ENCODE measurements around the gene HCN2.

HCN2 gene

DNA sequence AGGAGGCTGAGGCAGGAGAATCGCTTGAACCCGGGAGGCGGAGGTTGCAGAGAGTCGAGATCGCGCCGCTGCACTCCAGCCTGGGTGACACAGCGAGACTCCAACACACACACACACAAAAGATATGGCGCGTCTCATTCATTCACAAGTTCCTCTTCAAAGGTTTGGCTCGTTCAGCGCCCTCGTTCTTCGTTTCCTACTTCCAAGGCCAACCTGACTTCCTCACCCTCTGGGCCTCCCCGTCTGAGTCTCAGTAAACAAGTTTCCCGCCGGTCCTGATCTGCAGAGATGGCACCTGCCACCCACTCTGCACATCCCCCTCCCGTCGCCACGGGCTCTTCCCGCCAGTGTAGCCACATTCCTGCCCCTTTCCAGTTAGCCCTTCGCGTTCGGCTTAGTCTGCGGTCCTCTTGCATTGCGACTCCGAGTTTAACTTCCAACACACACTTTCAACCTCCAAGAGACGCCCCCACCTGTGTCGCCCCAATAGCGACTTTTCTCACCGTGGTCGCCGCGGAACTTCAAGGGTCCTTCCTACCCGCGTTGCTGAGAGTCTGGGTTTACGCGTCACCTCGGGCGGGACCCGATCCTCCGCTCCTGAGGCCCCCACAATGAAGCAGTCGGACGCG, 18.6 kb upstream of the HCN2 start (continued):
- TF ChIP-seq, protein P1, sequence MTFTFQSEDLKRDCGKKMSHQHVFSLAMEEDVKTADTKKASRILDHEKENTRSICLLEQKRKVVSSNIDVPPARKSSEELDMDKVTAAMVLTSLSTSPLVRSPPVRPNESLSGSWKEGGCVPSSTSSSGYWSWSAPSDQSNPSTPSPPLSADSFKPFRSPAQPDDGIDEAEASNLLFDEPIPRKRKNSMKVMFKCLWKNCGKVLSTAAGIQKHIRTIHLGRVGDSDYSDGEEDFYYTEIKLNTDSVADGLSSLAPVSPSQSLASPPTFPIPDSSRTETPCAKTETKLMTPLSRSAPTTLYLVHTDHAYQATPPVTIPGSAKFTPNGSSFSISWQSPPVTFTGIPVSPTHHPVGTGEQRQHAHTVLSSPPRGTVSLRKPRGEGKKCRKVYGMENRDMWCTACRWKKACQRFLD (tag by site-specific recombination; IDR thresholded peaks at IDR 0.05) = no peak
- TF ChIP-seq, protein P2, sequence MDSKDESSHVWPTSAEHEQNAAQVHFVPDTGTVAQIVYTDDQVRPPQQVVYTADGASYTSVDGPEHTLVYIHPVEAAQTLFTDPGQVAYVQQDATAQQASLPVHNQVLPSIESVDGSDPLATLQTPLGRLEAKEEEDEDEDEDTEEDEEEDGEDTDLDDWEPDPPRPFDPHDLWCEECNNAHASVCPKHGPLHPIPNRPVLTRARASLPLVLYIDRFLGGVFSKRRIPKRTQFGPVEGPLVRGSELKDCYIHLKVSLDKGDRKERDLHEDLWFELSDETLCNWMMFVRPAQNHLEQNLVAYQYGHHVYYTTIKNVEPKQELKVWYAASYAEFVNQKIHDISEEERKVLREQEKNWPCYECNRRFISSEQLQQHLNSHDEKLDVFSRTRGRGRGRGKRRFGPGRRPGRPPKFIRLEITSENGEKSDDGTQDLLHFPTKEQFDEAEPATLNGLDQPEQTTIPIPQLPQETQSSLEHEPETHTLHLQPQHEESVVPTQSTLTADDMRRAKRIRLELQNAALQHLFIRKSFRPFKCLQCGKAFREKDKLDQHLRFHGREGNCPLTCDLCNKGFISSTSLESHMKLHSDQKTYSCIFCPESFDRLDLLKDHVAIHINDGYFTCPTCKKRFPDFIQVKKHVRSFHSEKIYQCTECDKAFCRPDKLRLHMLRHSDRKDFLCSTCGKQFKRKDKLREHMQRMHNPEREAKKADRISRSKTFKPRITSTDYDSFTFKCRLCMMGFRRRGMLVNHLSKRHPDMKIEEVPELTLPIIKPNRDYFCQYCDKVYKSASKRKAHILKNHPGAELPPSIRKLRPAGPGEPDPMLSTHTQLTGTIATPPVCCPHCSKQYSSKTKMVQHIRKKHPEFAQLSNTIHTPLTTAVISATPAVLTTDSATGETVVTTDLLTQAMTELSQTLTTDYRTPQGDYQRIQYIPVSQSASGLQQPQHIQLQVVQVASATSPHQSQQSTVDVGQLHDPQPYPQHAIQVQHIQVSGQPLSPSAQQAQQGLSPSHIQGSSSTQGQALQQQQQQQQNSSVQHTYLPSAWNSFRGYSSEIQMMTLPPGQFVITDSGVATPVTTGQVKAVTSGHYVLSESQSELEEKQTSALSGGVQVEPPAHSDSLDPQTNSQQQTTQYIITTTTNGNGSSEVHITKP (tag by site-specific recombination; IDR thresholded peaks at IDR 0.05) = peak; percentile 73
- TF ChIP-seq ZNF169 (tag by site-specific recombination; IDR thresholded peaks at IDR 0.05) (no peak), IKZF3 (tag by site-specific recombination; IDR thresholded peaks at IDR 0.05) (0 out of 2 replicates have a peak, but pooled peaks have one; percentile 26), ZNF112 (tag by site-specific recombination; IDR thresholded peaks at IDR 0.05) (no peak), ZNF292 (tag by site-specific recombination; IDR thresholded peaks at IDR 0.05; ENCODE audit: borderline replicate concordance, low read depth) (no peak), ZNF416 (tag by site-specific recombination; IDR thresholded peaks at IDR 0.05) (no peak), HOXC10 (CRISPR knock-in tag; IDR thresholded peaks at IDR 0.05) (no peak), KLF1 (tag by site-specific recombination; IDR thresholded peaks at IDR 0.05) (peak; percentile 17; the same call in 1 of the 2 replicates), ZNF600 (tag by site-specific recombination; IDR thresholded peaks at IDR 0.05) (peak; percentile 94), ZSCAN23 (tag by site-specific recombination; IDR thresholded peaks at IDR 0.05) (no peak), SALL2 (tag by site-specific recombination; IDR thresholded peaks at IDR 0.05; ENCODE audit: borderline replicate concordance) (no peak), ZNF221 (tag by site-specific recombination; IDR thresholded peaks at IDR 0.05; ENCODE audit: borderline replicate concordance) (no peak), HOXD13 (CRISPR knock-in tag; IDR thresholded peaks at IDR 0.05; ENCODE audit: borderline replicate concordance) (no peak), ZNF433 (tag by site-specific recombination; IDR thresholded peaks at IDR 0.05; ENCODE audit: low read depth) (no peak), ZNF354C (tag by site-specific recombination; IDR thresholded peaks at IDR 0.05; ENCODE audit: borderline replicate concordance, low read depth) (no peak), ZNF266 (tag by site-specific recombination; IDR thresholded peaks at IDR 0.05; ENCODE audit: low read depth) (no peak), MZF1 (tag by site-specific recombination; IDR thresholded peaks at IDR 0.05; ENCODE audit: borderline replicate concordance) (no peak), ZNF629 (tag by site-specific recombination; IDR thresholded peaks at IDR 0.05) (peak; percentile 43), PRDM1 (tag by site-specific recombination; IDR thresholded peaks at IDR 0.05) (no peak), SCRT2 (tag by site-specific recombination; IDR thresholded peaks at IDR 0.05) (0 out of 2 replicates have a peak, but pooled peaks have one; percentile 43), ZNF843 (tag by site-specific recombination; IDR thresholded peaks at IDR 0.05) (0 out of 2 replicates have a peak, but pooled peaks have one; percentile 9)
- TF ChIP-seq, protein P3, sequence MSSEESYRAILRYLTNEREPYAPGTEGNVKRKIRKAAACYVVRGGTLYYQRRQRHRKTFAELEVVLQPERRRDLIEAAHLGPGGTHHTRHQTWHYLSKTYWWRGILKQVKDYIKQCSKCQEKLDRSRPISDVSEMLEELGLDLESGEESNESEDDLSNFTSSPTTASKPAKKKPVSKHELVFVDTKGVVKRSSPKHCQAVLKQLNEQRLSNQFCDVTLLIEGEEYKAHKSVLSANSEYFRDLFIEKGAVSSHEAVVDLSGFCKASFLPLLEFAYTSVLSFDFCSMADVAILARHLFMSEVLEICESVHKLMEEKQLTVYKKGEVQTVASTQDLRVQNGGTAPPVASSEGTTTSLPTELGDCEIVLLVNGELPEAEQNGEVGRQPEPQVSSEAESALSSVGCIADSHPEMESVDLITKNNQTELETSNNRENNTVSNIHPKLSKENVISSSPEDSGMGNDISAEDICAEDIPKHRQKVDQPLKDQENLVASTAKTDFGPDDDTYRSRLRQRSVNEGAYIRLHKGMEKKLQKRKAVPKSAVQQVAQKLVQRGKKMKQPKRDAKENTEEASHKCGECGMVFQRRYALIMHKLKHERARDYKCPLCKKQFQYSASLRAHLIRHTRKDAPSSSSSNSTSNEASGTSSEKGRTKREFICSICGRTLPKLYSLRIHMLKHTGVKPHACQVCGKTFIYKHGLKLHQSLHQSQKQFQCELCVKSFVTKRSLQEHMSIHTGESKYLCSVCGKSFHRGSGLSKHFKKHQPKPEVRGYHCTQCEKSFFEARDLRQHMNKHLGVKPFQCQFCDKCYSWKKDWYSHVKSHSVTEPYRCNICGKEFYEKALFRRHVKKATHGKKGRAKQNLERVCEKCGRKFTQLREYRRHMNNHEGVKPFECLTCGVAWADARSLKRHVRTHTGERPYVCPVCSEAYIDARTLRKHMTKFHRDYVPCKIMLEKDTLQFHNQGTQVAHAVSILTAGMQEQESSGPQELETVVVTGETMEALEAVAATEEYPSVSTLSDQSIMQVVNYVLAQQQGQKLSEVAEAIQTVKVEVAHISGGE (tag by site-specific recombination; conservative IDR thresholded peaks at IDR 0.05; ENCODE audit: low read depth) = 0 out of 2 replicates have a peak, but pooled peaks have one; percentile 14
- TF ChIP-seq, protein P4, sequence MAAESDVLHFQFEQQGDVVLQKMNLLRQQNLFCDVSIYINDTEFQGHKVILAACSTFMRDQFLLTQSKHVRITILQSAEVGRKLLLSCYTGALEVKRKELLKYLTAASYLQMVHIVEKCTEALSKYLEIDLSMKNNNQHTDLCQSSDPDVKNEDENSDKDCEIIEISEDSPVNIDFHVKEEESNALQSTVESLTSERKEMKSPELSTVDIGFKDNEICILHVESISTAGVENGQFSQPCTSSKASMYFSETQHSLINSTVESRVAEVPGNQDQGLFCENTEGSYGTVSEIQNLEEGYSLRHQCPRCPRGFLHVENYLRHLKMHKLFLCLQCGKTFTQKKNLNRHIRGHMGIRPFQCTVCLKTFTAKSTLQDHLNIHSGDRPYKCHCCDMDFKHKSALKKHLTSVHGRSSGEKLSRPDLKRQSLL (tag by site-specific recombination; IDR thresholded peaks at IDR 0.05) = no peak
- TF ChIP-seq, protein P5, sequence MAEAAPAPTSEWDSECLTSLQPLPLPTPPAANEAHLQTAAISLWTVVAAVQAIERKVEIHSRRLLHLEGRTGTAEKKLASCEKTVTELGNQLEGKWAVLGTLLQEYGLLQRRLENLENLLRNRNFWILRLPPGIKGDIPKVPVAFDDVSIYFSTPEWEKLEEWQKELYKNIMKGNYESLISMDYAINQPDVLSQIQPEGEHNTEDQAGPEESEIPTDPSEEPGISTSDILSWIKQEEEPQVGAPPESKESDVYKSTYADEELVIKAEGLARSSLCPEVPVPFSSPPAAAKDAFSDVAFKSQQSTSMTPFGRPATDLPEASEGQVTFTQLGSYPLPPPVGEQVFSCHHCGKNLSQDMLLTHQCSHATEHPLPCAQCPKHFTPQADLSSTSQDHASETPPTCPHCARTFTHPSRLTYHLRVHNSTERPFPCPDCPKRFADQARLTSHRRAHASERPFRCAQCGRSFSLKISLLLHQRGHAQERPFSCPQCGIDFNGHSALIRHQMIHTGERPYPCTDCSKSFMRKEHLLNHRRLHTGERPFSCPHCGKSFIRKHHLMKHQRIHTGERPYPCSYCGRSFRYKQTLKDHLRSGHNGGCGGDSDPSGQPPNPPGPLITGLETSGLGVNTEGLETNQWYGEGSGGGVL (tag by site-specific recombination; IDR thresholded peaks at IDR 0.05) = peak; percentile 40
- TF ChIP-seq, protein P6, sequence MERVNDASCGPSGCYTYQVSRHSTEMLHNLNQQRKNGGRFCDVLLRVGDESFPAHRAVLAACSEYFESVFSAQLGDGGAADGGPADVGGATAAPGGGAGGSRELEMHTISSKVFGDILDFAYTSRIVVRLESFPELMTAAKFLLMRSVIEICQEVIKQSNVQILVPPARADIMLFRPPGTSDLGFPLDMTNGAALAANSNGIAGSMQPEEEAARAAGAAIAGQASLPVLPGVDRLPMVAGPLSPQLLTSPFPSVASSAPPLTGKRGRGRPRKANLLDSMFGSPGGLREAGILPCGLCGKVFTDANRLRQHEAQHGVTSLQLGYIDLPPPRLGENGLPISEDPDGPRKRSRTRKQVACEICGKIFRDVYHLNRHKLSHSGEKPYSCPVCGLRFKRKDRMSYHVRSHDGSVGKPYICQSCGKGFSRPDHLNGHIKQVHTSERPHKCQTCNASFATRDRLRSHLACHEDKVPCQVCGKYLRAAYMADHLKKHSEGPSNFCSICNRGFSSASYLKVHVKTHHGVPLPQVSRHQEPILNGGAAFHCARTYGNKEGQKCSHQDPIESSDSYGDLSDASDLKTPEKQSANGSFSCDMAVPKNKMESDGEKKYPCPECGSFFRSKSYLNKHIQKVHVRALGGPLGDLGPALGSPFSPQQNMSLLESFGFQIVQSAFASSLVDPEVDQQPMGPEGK (tag by site-specific recombination; IDR thresholded peaks at IDR 0.05) = peak; percentile 86; the same call in 1 of the 2 replicates
